ENCODE measurements around the gene RAB26.

DNA sequence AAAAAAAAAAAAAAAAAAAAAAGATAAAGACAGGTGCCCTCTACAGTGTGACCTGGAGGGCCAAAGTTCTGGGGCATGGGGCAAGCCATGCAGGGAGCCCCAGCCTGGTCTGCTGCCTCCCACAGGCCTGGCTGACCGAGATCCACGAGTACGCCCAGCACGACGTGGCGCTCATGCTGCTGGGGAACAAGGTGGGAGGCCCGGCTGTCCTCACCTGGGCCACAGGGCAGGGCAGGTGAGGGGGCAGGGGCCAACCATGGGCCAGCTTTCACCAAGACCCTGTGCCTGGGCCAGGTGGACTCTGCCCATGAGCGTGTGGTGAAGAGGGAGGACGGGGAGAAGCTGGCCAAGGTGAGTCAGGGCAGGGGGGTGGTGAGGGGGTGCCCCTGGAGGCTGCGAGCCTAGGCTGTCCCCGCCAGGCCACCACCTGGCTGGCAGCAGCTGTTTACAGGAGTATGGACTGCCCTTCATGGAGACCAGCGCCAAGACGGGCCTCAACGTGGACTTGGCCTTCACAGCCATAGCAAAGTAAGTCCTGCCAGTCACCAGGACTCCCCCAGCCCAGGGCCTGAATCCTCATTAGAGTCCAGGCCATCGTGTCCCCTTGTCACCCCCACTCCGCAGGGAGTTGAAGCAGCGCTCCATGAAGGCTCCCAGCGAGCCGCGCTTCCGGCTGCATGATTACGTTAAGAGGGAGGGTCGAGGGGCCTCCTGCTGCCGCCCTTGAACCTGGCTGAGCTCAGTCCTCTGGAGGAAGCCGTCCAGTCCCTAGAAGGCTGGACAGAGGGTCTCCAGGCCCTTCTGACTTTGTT, 4.5 kb downstream of the RAB26 start:
- TF ChIP-seq, protein P1, sequence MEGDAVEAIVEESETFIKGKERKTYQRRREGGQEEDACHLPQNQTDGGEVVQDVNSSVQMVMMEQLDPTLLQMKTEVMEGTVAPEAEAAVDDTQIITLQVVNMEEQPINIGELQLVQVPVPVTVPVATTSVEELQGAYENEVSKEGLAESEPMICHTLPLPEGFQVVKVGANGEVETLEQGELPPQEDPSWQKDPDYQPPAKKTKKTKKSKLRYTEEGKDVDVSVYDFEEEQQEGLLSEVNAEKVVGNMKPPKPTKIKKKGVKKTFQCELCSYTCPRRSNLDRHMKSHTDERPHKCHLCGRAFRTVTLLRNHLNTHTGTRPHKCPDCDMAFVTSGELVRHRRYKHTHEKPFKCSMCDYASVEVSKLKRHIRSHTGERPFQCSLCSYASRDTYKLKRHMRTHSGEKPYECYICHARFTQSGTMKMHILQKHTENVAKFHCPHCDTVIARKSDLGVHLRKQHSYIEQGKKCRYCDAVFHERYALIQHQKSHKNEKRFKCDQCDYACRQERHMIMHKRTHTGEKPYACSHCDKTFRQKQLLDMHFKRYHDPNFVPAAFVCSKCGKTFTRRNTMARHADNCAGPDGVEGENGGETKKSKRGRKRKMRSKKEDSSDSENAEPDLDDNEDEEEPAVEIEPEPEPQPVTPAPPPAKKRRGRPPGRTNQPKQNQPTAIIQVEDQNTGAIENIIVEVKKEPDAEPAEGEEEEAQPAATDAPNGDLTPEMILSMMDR (IDR thresholded peaks at IDR 0.05; ENCODE audit: low read length) = no peak
- TF ChIP-seq EZH2 (optimal IDR thresholded peaks at IDR 0.05; ENCODE audit: low read depth, low read length) = no peak
